Midbrain (tissue), 1 donor: Measurements from ENCODE around the gene FAM124A.

Source experiments
- DNase-seq: peaks from one replicate; lab custom pipeline; 2025; lab: John Stamatoyannopoulos, UW

FAM124A gene

DNA sequence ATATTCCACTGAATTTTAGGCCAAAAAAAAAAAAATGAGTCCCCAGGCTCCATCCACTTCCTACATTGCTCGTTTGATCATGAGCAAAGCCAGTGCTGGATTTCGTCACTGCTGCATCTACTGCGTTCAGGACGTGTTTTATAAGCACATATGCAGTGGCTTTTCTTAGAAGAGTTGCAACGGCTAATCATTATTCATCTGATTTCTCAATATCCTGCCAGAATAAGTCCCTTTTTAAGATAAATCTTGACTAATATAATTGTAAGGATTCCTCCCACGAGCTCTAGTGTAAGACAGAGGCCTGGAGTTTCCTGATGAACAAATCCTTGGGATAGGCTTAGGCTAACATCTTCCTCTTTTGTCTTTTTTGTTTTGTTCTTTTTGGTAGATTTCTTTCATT lies 19.5 kb downstream of the FAM124A start:
- no peak for DNase-seq

- no peak for DNase-seq
Measured at GRCh38 chr13:51243227-51243626, 21.0 kb downstream of the FAM124A start.

- DNase-seq = peak; percentile 45
Measured at GRCh38 chr13:51243832-51244231, 21.6 kb downstream of the FAM124A start.

GRCh38 chr13:51244637-51245405 lies 22.6 kb downstream of the FAM124A start:
- DNase-seq = no peak

- DNase-seq = no peak
Measured at GRCh38 chr13:51245583-51245982, 23.4 kb downstream of the FAM124A start.

GRCh38 chr13:51246025-51246417 lies 23.8 kb downstream of the FAM124A start:
- DNase-seq = peak; percentile 66

DNA sequence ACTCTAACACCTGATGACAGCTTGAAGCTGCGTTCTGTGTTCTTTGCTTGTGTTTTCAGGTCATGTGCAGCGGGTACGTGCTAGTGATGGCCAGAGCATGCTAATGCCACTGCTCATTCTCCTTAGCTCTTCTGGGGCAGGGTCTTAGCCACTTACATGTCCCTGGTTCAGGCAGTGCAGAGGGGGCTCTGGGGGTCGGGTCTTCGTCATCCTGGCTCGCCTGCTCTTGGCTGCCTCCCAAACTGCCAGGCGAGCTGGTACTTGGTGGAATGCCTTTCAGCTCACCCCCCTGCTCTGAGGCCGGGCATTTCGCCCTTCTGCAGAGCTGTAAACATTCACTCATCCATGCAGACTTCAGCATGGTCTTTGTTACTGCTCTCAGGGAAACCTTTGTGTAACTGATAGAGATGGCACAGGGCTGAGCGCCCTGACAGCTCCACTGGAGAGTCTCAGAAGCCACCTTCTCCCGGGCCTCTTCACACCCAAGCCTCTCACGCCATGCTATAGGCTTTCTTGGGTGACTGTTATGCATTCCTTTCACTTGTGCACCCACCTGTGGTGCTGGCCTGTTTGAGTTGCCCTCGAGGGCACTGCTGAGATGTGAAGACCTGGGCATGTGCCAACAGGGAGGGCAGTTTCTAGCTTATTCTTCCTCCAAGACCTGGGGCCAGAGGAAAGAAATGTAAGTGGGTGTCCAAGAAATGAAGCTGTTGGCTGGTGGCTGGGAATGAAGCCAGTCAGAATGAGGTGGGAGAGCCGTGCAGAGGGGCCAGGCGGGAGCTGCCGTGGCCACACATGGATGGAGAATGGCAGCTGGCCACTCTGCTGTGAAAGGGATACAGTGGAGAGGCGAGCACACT lies 24.4 kb downstream of the FAM124A start:
- peak; percentile 90 for DNase-seq

DNA sequence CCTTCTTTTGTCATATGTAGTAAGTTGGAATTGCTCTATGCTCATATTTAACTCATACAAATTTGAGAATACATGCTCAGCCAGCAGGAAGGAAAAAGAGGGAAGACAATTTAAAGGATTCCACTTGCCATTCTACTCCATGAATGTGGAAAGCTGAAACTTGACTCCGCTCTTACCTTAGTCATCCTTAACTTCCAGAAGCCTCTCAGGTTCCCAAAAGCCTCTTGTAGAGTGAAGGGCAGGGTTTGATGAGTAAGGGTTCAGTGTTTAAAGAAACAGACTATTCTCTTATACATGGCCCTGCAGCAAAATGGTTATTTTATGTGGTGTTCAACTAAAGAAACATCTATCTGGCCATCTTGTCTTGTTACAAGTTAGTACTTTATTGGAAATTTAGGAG lies 27.1 kb downstream of the FAM124A start:
- no peak for DNase-seq

GRCh38 chr13:51249770-51250741 lies 27.9 kb downstream of the FAM124A start:
- peak; percentile 61 for DNase-seq

- DNase-seq = no peak
Measured at GRCh38 chr13:51251480-51251879, 29.3 kb downstream of the FAM124A start.

GRCh38 chr13:51252954-51253532 lies 30.8 kb downstream of the FAM124A start:
- DNase-seq = no peak

DNA sequence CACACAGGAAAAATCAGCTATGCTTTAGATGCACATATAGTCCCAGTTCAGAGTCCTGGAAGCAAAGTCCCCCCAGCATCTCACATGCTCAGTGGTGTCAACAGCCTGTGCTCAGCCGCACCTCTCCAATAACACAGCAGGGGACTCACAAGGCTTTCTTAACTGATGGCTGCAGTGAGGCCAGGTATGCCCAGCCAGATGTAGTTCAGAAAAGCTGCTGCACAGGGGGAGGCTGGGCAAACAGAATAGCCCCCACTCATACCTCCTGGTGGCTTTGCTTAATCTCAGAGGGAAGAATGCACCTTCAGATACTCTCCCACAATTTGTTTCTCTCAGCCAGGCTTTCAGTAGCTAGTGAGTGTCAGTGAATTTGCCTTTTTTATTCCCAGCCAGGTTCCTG lies 33.4 kb downstream of the FAM124A start:
- DNase-seq = no peak

DNA sequence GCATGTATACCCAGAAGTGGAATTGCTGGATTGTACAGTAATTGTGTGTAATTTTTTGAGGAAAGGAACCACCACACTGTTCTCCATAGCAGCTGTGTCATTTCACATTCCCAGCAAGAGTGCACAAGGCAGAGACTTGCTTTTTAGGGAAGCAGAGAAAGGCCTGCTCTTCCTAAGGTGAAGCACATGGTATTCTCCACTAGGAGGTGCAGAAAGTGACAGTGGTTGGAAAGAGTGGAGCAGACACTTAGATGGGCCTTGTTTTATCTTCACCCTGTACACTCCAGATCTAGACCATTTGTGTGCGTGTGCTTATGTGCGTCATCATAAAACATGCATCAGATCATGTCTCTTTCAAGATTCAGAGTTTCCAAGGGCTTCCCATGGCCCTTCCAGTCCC lies 35.0 kb downstream of the FAM124A start:
- DNase-seq = no peak

GRCh38 chr13:51258612-51259548 lies 36.7 kb downstream of the FAM124A start:
- no peak for DNase-seq

DNA sequence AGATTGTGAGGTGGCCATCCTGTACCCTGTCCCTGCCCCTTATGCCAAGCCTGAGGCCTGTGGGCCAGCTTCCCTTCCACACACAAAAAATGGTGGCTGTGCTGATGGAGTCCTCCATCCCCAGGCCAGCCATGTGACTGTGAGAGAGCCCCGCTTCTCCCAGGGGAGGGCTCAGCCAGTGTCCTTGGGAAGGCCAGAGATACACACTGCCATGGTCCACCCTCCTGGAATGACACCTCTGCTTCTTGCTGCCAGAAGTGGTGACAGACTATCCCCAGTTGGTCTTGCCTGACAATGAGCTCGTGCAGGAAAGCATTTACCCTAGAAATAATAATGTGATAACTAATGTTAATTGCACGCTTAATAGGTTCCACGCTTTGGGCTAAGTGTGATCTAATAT lies 38.0 kb downstream of the FAM124A start:
- DNase-seq = no peak

DNA sequence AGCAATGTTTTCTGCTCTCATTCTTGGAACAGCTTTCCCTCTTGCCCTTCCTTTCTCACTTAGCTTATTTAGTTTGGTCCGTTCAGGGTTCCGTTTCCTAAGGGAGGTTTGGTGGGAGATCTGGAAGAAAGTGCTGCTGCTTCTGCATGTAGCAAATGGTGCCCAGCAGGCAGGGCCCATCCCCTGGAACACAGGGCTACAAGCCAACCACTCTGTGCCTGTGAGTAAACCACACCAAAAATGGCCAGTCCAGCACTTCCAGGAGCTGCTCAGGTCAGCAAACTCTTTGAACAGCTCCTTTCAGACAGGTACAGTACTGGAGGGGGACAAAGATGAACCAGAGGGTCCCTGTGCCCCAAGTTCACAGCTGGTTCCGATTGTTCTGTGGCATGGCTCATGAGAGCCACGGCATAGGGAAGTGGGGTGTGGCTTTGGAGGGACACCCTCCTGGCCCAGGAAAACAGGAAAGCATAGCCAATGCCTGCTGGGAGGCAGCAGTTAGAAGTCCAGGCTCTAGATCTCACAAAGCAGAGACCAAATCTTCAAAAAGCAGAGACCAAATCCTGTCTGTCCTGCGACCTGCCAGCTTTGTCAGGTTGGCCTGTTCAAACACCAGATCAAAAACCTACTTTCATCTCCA lies 39.5 kb downstream of the FAM124A start:
- no peak for DNase-seq

DNA sequence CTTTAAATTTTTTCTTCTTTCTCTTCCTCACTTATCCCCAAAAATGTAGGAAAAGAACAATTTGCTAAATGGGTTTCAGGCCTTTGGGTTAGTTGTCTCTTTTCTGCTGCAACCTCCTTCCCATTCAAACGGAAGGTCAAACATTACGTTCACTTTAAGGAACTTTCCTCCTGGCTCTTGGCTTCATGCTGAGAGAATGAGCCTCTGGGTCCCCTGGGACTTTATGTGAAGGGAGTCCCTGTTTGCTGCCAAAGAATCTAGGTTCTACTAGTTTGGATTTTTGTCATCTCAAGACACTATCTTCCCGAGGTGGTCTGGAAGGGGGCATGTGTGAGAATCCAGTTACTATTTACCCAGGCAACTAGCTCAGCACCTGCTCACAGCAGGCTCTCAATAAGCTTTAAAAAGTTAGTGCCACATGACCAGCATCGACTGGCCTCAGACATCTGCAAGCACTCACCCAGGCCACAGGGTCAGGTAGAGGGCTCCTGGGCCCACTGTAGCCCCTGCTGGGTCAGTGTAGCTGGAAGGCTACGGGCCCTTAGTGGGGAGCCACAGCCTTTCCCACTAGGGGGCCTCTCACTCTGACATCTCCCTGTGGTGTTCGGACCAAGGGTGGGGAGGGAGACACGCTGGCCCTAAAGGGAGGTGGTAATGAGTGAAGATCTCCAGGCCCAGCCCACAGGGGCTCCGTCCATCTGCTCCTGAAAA lies 40.5 kb downstream of the FAM124A start:
- no peak for DNase-seq

- DNase-seq = no peak
Measured at GRCh38 chr13:51266642-51267041, 44.4 kb downstream of the FAM124A start.

DNA sequence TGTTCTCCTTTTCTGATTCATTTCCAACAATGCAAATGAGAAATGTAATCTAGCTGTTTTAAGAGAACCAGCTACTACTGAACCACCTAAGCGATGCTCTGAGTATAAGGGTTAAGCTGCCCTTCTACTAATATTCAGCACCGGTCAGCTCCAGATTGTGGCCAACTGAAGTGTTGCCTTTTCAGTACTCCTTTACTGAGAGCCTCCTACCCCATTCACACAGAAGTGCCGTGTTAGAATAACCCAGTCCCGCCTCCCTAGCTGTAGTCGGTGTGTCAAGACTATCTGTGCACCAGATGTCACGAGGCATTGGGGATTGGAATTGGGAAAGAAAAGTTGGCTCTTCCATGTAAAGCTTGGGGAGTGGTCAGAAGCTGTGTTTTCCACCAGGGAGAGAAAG lies 45.4 kb downstream of the FAM124A start:
- DNase-seq = no peak
